ENCODE results near the gene TCERG1. TPM values are rescaled to one million over a fixed set of nuclear protein-coding genes. Genes with fewer than 3 reads are reported as not detected.
A peak's percentile ranks its signal among the peaks of the same experiment; 100 is the strongest.

The TCERG1 gene
- total and polyA plus RNA-seq, 2 experiments from 2014 or later, result 23.6 to 37.0 TPM

DNA sequence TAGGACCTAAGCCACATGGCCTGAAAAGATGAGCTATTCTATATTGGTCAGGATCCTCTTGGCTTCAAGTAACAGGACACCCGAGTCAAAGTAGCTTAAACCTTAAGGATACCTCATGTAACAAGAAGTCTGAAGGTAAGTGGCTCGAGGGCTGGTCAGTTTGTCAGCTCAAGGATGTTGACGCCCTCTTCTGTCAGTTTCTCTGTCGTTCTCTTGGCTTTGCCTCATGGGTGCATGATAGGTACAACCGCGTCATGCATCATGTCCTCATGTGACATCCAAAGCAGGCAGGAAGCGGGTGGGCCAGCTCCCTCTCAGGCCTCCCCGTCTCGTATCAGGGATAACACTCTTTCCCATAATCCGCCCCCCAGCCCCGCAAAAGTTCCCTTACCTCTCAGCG, 22.1 kb upstream of the TCERG1 start:
- Histone ChIP-seq H3F3A (ENCODE audit: insufficient read depth) (no peaks in the 10 kb centered on the region), H3K9me2 (ENCODE audit: insufficient read depth) (no peaks in the 10 kb centered on the region), H3K4me2 (ENCODE audit: unreplicated experiment) (no peak overlapping the region), H3K9me3 (ENCODE audit: low read depth) (no peaks in the 10 kb centered on the region), H3K27ac (no peak overlapping the region), H3K79me2 (ENCODE audit: insufficient read depth) (no peaks in the 10 kb centered on the region), H3K9ac (no peak overlapping the region), H3K27me3 (replicated peaks; ENCODE audit: insufficient read depth) (0 out of 2 replicates have a peak, but pooled peaks cover 8% of the 10 kb centered on the region), H3K36me3 (ENCODE audit: low read depth) (no peaks in the 10 kb centered on the region), H3K4me1 (ENCODE audit: insufficient read depth) (no peaks in the 10 kb centered on the region), H2AFZ (no peak overlapping the region), H4K20me1 (ENCODE audit: insufficient read depth) (no peaks in the 10 kb centered on the region), H3K4me3 (no peak overlapping the region)
- no peak for DNase-seq
- TF ChIP-seq EZH2 (IDR thresholded peaks at IDR 0.05; ENCODE audit: insufficient read depth, poor library complexity, severe bottlenecking) (no peak), EZH2phosphoT487 (IDR thresholded peaks at IDR 0.05; ENCODE audit: insufficient read depth, low read depth) (no peak)
- 71 to 72% methylated on average over 12 of the region's 12 CpGs for WGBS, 2 experiments (ENCODE audit: low coverage in 1 of 2, low lambda C conversion rate in 2 of 2, missing lambda C conversion rate in 2 of 2)
- in situ Hi-C loops (cut with MboI), result loop anchor here (10.0 kb wide), 1 partner anchor 130 kb away; no protein-coding TSS in a partner anchor

DNA sequence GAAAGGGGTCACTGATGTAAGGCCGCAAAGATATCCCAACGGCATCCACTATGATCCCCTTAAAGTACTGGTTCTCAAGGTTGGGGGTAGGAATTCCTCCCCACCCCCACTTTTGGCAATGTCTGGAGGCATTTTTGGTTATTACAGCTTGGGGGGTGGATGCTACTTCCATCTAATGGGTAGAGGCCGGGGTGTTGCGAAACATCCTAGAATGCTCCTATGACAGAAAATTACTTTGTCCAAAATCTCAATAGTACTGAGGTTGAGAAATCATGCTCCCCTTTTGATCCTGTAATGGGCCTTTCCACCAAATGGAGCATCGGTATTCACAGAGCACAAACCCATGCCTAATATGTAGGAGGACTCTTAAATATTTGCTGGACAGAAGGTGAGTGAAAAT, 20.8 kb upstream of the TCERG1 start:
- WGBS, 2 experiments (ENCODE audit: low coverage in 1 of 2, low lambda C conversion rate in 2 of 2, missing lambda C conversion rate in 2 of 2), result 46 to 52% methylated on average over 5 of the region's 5 CpGs

DNA sequence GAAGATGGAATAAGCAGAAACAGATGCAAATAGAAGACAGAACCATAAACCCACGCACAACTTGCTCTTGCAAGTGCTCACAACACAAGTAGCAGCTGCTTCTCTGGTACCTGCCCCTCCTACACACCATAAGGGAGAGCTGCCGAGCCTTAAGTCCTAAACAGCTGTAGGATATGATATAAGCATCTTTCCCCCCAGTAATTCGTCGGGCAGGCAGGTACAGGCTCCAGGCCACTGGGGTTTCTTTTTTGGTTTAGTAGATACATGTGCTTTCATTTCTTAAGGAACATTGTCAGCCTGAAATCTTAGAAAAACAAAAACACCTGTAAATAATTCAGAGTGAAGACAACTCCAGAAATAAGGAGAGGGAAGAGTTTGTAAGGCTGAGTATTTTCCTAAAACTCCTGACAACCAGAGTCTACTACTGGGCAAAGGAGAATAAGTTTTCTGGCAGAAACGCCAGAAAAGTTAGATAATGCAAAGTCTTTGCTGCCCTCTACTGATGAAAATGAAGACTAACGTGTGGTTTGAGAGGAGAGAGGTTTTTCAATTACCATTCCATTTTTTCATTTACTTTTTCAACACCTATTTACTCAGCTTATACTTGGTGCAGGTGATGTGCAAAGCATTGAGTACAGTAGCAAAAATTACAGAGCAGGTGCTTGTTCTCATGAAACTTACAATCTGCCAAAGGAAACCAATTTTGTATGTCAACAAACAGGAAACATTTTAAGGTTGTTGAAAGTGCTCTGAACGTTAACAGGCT, 20.1 kb upstream of the TCERG1 start:
- H4K20me1 ChIP-seq (ENCODE audit: insufficient read depth), result no peaks in the 10 kb centered on the region
- H3K4me1 ChIP-seq (ENCODE audit: insufficient read depth), result no peaks in the 10 kb centered on the region
- peaks cover 23% of the 10 kb centered on the region; the same call in 1 of the 2 replicates for H3K27me3 ChIP-seq (replicated peaks; ENCODE audit: insufficient read depth)
- 22 to 27% methylated on average over 7 of the region's 7 CpGs for WGBS, 2 experiments (ENCODE audit: low coverage in 1 of 2, low lambda C conversion rate in 2 of 2, missing lambda C conversion rate in 2 of 2)
- peak; percentile 76 for DNase-seq
- no peaks in the 10 kb centered on the region for H3K9me3 ChIP-seq (ENCODE audit: low read depth)
- peak overlapping the region; percentile 28; the same call in 1 of the 2 replicates for H2AFZ ChIP-seq
- no peak for TF ChIP-seq EZH2phosphoT487 (IDR thresholded peaks at IDR 0.05; ENCODE audit: insufficient read depth, low read depth)
- no peak for TF ChIP-seq EZH2 (IDR thresholded peaks at IDR 0.05; ENCODE audit: insufficient read depth, poor library complexity, severe bottlenecking)
- in situ Hi-C loops (cut with MboI), result loop anchor here (10.0 kb wide), 1 partner anchor 132 kb away; no protein-coding TSS in a partner anchor
- no peaks in the 10 kb centered on the region for H3K36me3 ChIP-seq (ENCODE audit: low read depth)
- H3K4me3 ChIP-seq, result no peak overlapping the region
- no peak overlapping the region for H3K9ac ChIP-seq
- H3K79me2 ChIP-seq (ENCODE audit: insufficient read depth), result no peaks in the 10 kb centered on the region
- H3K9me2 ChIP-seq (ENCODE audit: insufficient read depth), result no peaks in the 10 kb centered on the region
- no peak overlapping the region for H3K27ac ChIP-seq
- no peaks in the 10 kb centered on the region for H3F3A ChIP-seq (ENCODE audit: insufficient read depth)
- H3K4me2 ChIP-seq (ENCODE audit: unreplicated experiment), result no peak overlapping the region

More for the DNA sequence above, 20.8 kb upstream of the TCERG1 start:
- no peak overlapping the region for H2AFZ ChIP-seq
- H3K4me1 ChIP-seq (ENCODE audit: insufficient read depth), result no peaks in the 10 kb centered on the region
- no peak overlapping the region for H3K4me2 ChIP-seq (ENCODE audit: unreplicated experiment)
- no peak overlapping the region for H3K9ac ChIP-seq
- no peaks in the 10 kb centered on the region for H3K9me3 ChIP-seq (ENCODE audit: low read depth)
- H3K27ac ChIP-seq, result no peak overlapping the region
- H3K4me3 ChIP-seq, result no peak overlapping the region
- H3K9me2 ChIP-seq (ENCODE audit: insufficient read depth), result no peaks in the 10 kb centered on the region
- H4K20me1 ChIP-seq (ENCODE audit: insufficient read depth), result no peaks in the 10 kb centered on the region
- no peak for DNase-seq
- H3F3A ChIP-seq (ENCODE audit: insufficient read depth), result no peaks in the 10 kb centered on the region
- H3K36me3 ChIP-seq (ENCODE audit: low read depth), result no peaks in the 10 kb centered on the region
- TF ChIP-seq EZH2 (IDR thresholded peaks at IDR 0.05; ENCODE audit: insufficient read depth, poor library complexity, severe bottlenecking) (no peak), EZH2phosphoT487 (IDR thresholded peaks at IDR 0.05; ENCODE audit: insufficient read depth, low read depth) (no peak)
- in situ Hi-C loops (cut with MboI), result loop anchor here (10.0 kb wide), 1 partner anchor 132 kb away; no protein-coding TSS in a partner anchor
- peaks cover 20% of the 10 kb centered on the region; the same call in 1 of the 2 replicates for H3K27me3 ChIP-seq (replicated peaks; ENCODE audit: insufficient read depth)
- H3K79me2 ChIP-seq (ENCODE audit: insufficient read depth), result no peaks in the 10 kb centered on the region

DNA sequence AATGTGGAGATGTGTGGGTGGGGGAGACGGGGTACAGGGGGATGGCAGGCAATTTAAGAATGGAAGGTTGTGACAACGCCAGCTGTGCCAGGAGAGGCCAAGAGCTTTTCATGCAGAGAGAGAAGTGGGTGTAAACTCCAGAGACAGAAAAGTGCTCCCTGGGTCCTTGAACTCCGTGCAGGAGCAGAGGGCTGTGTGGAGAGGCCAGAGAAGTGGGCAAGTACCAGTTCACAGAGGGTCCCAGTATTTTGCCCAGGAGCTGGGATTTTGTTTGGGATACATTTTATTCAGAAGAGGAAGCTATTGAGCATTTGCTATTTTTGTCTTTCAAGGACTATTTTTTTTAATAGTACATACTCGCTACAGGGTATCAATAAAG, 19.5 kb upstream of the TCERG1 start:
- H3K27me3 ChIP-seq (replicated peaks; ENCODE audit: insufficient read depth), result peaks cover 23% of the 10 kb centered on the region
- no peaks in the 10 kb centered on the region for H3K79me2 ChIP-seq (ENCODE audit: insufficient read depth)
- H3K9ac ChIP-seq, result no peak overlapping the region
- H3K4me1 ChIP-seq (ENCODE audit: insufficient read depth), result no peaks in the 10 kb centered on the region
- 45 to 48% methylated on average over 4 of the region's 4 CpGs for WGBS, 2 experiments (ENCODE audit: low coverage in 1 of 2, low lambda C conversion rate in 2 of 2, missing lambda C conversion rate in 2 of 2)
- H3K9me3 ChIP-seq (ENCODE audit: low read depth), result no peaks in the 10 kb centered on the region
- in situ Hi-C loops (cut with MboI), result loop anchor here (10.0 kb wide), 1 partner anchor 133 kb away; no protein-coding TSS in a partner anchor
- no peaks in the 10 kb centered on the region for H4K20me1 ChIP-seq (ENCODE audit: insufficient read depth)
- TF ChIP-seq EZH2phosphoT487 (IDR thresholded peaks at IDR 0.05; ENCODE audit: insufficient read depth, low read depth), result no peak
- no peak for TF ChIP-seq EZH2 (IDR thresholded peaks at IDR 0.05; ENCODE audit: insufficient read depth, poor library complexity, severe bottlenecking)
- H3K36me3 ChIP-seq (ENCODE audit: low read depth), result no peaks in the 10 kb centered on the region
- no peaks in the 10 kb centered on the region for H3F3A ChIP-seq (ENCODE audit: insufficient read depth)
- H3K9me2 ChIP-seq (ENCODE audit: insufficient read depth), result no peaks in the 10 kb centered on the region
- H2AFZ ChIP-seq, result peak overlapping the region; percentile 28; the same call in 1 of the 2 replicates
- no peak for DNase-seq
- H3K4me2 ChIP-seq (ENCODE audit: unreplicated experiment), result no peak overlapping the region
- H3K27ac ChIP-seq, result no peak overlapping the region
- H3K4me3 ChIP-seq, result no peak overlapping the region
